GM19025 (cell line): ENCODE results near the gene IDE.

ENCODE experiments used
- ATAC-seq: cut with Tn5 transposase; IDR thresholded peaks from one replicate; pipeline ENCODE4 v1.9.1; 2021; ENCODE audit warnings: mild to moderate bottlenecking, low read depth, moderate library complexity; ENCODE audit not compliant: unreplicated experiment

IDE gene

GRCh38 chr10:92569071-92569470, 4.8 kb downstream of the IDE start:
- no peak for ATAC-seq

DNA sequence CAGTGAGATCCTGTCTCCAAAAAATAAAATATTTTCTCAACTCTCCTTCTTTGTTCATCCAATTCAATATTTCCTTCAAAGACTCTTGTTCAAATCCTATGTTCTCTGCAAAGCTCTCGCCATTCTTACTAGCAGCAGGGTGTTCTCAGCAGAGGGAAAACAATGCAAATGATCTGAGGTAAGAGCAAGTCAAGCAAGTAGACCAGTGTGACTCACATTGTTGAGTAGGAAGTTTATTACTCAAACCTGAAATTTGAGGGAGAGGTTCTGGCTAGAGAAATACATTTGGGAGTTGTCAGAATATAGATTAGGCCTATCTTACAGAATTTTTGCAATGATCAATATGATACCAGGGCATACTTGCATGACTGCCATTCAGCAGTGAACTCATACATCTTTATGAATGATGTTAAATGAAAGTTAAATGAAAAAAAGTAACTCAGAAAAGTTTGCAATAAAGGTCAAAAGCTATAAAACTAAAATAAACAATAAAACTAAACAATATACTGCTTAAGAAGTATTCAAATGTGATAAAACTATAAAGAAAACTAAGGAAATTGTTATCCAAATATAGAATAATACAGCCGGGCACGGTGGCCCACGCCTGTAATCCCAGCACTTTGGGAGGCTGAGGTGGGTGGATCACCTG, 5.8 kb downstream of the IDE start:
- ATAC-seq, result peak; percentile 61

DNA sequence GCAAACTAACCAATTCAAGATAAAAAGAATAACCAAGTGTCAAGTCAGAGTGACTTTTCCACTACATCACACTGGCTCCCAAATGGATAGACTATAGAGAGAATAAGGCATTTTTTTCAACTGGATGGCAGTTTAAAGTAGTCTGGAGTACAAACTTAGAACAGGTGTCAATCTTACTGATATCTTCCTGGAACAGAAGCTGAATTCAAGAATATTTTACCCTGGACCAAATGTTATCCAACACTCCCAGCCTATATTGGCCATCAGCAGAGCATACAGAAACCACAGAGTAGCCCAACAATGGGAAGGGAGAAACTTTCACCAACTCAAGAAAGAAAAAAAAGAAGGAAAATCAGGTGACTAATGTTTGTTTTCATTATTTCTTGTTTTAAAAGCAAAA, 11.5 kb downstream of the IDE start:
- ATAC-seq, result no peak

- no peak for ATAC-seq
Measured at GRCh38 chr10:92559046-92559445, 14.8 kb downstream of the IDE start.

GRCh38 chr10:92553959-92554358, 19.9 kb downstream of the IDE start:
- no peak for ATAC-seq

DNA sequence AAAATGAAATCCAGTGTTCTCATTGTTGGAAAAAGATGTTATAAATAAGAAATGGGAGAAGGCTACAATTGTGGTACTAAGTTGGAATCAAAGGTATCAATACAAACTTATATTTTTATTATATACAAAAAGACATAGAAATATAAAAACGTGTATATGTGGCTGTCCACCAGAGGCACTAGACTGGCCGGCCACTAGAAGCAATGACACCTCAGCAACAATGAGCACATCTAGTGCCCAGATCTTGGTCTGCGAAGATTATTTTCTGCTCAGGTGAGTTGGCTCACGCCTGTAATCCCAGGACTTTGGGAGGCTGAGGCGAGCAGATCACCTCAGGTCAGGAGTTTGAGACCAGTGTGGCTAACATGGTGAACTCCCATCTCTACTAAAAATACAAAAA, 21.6 kb downstream of the IDE start:
- ATAC-seq, result no peak

DNA sequence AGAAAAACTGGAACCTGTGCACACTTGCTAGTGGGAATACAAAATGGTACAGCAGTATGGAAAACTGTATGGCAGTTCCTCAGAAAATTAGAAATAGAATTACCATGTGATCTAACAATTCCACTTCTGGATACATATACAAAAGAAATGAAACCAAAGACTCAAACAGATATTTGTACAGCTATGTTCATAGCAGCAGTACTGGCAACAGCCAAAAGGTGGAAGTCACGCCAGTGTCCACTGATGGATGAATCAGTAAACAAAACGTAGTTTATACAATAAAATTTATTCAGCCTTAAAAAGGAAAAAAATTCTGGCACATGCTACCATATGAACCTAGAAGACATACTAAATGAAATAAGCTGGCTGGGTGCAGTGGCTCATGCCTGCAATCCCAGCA, 23.0 kb downstream of the IDE start:
- no peak for ATAC-seq

DNA sequence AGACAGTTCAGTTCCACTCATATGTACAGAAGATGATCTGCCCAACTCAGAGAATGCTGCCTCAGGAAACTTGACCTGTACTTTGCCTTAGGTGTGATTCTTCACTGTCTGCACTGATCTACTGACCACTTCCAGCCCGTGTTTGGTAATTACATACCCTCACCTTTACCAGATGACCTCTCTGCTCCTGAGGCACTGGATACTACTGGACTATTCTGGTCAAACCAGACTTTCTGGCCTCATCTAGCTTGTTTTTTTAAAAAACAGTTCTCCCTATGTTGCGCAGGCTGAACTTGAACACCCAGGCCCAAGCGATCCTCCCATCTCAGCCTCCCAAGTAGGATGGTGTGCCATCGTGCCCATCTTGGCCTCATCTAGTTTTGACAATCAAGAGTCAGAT, 26.2 kb downstream of the IDE start:
- ATAC-seq, result no peak

DNA sequence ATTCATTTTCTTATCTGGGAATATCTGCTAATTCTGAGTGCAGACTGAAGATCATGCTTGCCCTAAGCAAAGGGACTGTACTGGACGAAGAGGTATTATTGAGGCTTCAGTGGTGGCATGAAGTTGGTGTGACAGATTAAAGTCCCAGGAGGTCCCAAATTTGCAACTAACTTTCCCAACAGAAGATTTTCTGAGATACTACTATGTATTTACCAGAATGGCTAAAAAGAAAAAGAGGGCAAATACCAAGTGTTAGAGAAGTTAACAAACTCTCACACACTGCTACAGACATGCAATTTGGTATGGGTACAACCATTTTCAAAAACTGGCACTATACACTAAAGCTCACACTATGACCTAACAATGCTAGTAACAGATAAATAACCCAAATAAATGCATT, 28.3 kb downstream of the IDE start:
- no peak for ATAC-seq

DNA sequence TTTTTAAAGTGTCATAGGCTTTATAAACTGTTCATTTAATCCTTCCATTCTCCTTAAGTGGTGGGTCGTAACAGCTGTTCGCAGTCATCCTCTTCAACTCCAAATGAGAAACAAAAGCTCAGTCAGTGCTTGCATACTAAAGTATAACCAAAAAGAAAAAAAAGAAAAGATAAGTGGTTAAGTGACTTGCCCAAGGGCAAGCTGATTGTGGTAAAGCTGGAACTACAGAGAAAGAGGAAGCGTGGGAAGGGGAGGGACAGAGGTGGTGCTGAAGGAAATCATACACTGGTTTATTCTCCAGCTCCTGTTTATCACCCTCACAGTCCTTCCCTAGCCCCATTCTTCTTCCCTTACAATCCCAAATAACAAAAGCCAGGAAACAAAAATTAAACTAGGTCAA, 29.6 kb downstream of the IDE start:
- no peak for ATAC-seq

- no peak for ATAC-seq
Measured at GRCh38 chr10:92542458-92542857, 31.4 kb downstream of the IDE start.

- ATAC-seq, result no peak
Measured at GRCh38 chr10:92541583-92541982, 32.3 kb downstream of the IDE start.

GRCh38 chr10:92538231-92538958, 35.5 kb downstream of the IDE start:
- ATAC-seq, result no peak

DNA sequence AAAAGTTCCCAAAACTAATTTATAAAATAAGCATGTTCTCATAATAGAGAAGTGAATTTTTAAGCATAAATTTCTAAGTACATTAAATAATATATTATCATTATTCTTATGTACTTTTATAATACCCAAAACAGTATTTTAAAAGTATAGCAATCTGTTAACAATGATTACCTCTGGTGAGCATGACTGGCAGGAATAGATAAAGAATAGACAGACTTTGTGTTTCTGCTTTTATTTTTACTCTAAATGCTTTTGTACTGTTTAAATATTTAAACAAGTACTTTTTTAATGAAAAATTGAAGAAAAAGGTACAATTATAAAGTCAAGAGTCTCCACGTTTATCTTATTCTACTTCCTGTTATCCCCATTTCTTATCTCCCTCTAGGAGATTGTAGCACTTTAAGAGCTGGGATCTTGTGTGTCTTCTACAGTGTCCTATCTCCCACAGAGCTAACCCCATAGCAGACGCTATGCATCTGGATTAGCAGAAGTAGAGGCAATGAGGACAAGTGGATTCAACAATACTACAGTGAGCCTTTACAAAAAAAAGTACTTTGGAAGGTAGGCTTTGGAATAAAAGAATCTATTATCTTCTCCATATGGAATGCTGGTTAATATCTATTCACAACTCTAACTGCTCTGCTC, 42.9 kb downstream of the IDE start:
- ATAC-seq, result no peak

- ATAC-seq, result no peak
Measured at GRCh38 chr10:92530421-92530820, 43.5 kb downstream of the IDE start.

GRCh38 chr10:92527716-92528115, 46.2 kb downstream of the IDE start:
- ATAC-seq, result no peak

DNA sequence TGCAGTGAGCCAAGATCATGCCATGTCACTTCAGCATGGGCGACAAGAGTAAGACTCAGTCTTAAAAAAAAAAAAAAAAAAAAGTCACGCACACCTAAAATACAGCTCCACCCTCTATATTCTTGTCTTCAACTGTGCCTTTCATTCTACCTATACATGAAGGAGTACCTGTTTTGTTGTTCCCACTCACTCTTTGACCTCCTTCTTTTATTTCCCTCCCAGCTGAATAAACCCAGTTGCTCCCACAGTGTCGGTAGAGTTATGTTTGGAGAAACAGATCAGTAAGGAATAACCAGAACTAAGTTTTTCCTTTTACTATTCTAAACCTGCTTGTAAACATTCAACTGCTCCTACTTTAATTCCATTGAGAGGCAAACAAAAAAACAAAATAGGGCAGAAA, 50.3 kb downstream of the IDE start:
- ATAC-seq, result no peak

- ATAC-seq, result peak; percentile 53
Measured at GRCh38 chr10:92517034-92517655, 56.7 kb downstream of the IDE start.

- ATAC-seq, result no peak
Measured at GRCh38 chr10:92508866-92509265, 65.0 kb downstream of the IDE start.

- ATAC-seq, result no peak
Measured at GRCh38 chr10:92506336-92506735, 67.6 kb downstream of the IDE start.

DNA sequence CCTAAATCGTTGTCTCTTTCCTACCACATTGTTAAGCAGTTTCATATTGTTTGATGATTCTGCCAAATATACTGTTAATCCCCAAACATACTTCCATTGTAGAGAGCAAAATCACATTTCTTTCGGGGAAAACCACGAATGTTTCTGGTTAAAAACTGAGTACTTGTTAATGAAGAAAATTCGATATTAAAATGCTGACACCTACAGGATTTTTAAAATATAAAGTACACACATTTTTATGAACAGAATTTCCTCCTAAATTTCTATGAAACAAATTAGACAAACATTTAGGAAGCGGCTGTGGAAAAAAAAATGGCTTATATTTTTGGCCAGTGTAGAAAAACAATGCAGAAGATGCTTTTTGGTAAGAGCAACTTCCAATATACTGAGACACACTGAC, 68.8 kb downstream of the IDE start:
- no peak for ATAC-seq
